Gastrocnemius medialis (tissue), 4 donors: Measurements from ENCODE around the gene TMEM35B.

Source experiments
- POLR2A ChIP-seq, 2 donors: fragments of 450-650 bp; IDR thresholded peaks; one replicate each; pipeline ENCODE4 v1.6.1; 2017; ENCODE audit warnings: antibody characterized with exemption in 2 of 2, mild to moderate bottlenecking in 2 of 2, moderate library complexity in 2 of 2
- TF ChIP-seq, protein P1 (sequence below), 5 experiments: fragments of 450-650 bp in 3 of 5; fragments of 200-600 bp in 2 of 5; sonication (generic) in 2 of 5; IDR thresholded peaks in 4 of 5; conservative IDR thresholded peaks in 1 of 5; 1 replicate in 4 of 5; 2 replicates in 1 of 5; pipeline ENCODE4 v1.5.1; 2016 to 2019; ENCODE audit warnings: antibody characterized with exemption in 5 of 5, mild to moderate bottlenecking in 3 of 5, moderate library complexity in 3 of 5

DNA sequence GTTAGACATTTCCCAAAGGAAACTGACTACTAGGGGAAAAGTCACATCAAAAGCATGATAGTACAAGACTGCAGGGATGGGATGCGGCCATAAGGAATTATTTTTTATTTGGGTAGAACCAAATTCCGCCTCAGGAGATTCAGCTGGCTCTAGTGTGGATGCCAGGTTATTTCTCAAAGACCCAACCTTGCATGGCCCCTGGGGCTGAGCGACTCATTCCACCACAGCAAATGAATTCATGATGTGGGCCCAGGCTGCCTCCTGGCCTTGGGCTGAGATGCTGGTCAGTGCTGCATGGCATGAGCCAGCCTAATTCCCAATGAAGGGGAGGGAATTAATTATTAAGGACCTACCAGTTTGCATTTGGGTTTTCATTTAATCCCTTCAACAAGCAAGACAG lies 11.8 kb downstream of the TMEM35B start:
- TF ChIP-seq, protein P1, sequence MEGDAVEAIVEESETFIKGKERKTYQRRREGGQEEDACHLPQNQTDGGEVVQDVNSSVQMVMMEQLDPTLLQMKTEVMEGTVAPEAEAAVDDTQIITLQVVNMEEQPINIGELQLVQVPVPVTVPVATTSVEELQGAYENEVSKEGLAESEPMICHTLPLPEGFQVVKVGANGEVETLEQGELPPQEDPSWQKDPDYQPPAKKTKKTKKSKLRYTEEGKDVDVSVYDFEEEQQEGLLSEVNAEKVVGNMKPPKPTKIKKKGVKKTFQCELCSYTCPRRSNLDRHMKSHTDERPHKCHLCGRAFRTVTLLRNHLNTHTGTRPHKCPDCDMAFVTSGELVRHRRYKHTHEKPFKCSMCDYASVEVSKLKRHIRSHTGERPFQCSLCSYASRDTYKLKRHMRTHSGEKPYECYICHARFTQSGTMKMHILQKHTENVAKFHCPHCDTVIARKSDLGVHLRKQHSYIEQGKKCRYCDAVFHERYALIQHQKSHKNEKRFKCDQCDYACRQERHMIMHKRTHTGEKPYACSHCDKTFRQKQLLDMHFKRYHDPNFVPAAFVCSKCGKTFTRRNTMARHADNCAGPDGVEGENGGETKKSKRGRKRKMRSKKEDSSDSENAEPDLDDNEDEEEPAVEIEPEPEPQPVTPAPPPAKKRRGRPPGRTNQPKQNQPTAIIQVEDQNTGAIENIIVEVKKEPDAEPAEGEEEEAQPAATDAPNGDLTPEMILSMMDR (IDR thresholded peaks at IDR 0.05 in 4 of 5, conservative IDR thresholded peaks at IDR 0.05 in 1 of 5) = no peak
- TF ChIP-seq POLR2A (IDR thresholded peaks at IDR 0.05) = no peak
